G401.6 (cell line): ENCODE measurements around the gene ATAD5.
"Not testable (repeated sequence)": the region's sequence is repeated elsewhere in the genome, so short reads cannot be mapped to it uniquely, and the experiment has no call there.

Source experiments
- FAIRE-seq: peaks from 2 replicates; lab custom pipeline; 2012; peaks lifted over from hg19 to GRCh38; lab: Jason Lieb, UNC

Gene ATAD5

DNA sequence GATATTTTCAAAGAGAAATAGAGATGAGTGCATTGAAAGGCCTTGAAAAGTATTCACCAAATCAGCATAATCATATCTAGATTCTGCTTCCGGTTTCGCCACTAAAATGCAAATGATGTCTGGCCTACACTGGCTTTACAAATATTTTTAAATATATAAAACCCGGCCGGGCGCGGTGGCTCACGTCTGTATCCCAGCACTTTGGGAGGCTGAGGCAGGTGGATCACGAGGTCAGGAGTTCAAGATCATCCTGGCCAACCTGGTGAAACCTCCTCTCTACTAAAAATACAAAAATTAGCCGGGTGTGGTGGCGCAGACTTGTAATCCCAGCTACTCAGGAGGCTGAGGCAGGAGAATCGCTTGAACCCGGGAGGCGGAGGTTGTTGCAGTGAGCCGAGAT lies 8.8 kb upstream of the ATAD5 start:
- not testable (repeated sequence) for FAIRE-seq

DNA sequence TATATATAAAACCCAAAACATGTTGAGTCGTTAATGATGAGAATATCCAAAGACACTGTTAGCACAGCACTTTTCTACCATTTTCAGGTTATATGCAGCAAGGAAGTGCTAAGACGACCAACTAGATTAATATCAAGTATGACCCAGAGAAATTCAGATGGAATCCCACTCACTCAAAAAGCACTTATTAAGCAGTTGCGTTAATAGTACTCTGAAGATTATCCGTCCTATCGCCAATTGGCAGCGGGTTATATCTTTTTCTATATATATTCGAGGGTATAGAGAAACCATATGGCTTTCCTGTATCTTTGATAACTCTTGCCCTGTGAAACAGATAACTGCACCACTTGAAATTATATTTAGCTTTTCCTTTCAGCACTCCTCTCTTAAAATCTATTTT lies 8.3 kb upstream of the ATAD5 start:
- no peak for FAIRE-seq

DNA sequence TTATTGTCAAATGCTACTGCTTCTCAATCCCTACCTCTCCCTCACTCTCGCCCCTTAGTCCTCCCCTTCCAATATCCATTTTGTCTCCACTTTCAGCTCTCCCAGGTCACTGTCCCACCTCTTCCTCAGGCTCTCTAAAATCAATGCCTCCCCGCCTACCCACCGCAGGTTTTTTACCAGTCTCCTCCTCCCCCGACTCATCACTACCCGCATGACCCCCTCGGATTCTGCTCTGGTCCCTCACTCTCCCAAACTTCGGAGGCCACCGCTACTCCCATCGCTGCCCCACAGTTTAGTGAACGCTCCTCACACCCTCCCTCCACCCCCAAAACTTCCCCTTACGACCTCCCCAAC lies 7.8 kb upstream of the ATAD5 start:
- no peak for FAIRE-seq

DNA sequence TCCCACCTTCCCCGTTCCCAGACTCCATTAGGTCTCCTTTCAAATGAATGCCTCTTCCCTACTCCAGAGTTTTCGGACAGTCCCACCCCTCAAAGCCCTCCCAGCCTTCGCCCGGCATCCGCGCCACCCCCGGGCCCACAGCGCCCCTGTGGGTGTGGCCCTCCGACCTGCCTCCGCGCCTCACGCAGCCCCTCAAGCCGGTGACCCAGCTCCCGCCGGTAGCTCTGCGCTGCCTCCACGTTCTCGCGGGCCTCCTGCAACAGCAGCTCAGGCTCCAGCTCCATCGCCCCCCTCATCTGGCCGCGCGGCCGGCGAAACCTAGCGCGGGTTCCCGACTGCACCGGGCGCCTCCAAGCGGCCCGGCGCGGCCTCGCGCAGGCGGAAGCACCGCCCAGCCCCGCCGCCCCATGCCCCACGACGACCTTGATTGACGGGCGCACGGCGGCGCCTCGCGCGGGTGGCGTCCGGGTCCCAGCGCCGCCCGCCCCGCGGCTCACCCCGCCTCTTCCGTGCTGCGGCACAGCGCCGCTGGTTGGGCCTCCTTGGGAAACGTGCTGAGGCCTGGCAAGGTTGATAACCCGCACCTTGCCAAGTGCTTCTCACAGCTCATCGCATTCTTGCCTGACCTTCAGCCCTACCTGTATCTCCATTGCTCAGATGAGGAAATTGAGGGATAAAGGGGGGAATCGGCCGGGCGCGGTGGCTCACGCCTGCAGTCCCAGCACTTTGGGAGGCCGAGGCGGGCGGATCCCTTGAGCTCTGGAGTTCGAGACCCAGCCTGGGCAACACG lies 7.2 kb upstream of the ATAD5 start, which contains the start of gene CRLF3:
TSS of gene CRLF3 (minus strand) at position 337 of the 790 bp plus-strand sequence. CDS start at position 296, 41 bp downstream.
- no peak for FAIRE-seq

DNA sequence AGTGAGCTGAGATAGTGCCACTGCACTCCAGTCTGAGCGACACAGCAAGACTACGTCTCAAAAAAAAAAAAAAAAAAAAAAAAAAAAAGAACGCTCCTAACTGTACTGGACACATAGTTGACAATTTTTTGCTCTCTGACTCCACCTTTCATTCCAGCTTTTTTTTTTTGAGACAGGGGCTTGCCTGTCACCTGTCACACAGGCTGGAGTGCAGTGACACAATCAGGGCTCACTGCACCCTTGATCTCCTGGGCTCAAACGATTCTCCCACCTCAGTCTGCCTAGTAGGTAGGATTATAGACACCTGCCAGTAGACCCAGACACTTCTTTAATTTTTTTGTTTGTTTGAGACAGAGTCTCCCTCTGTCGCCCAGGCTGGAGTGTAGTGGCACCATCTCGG lies 4.7 kb upstream of the ATAD5 start:
- FAIRE-seq, result no peak

DNA sequence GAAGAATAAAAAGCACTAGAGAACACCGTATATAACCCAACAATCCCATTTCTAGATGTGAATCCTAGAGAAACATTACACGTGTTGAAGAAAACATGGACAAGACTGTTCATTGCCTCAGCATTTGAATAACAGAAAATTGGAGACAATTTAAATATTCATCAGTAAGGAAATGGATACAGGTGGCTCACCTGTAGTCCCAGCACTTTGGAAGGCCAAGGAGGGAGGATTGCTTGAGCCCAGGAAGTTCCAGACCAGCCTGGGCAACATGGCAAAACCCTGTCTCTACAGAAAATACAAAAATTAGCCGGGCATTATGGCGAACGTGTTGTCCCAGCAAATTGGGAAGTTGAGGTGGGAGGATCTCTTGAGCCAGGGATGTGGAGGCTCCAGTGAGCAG lies 2.7 kb upstream of the ATAD5 start:
- no peak for FAIRE-seq

DNA sequence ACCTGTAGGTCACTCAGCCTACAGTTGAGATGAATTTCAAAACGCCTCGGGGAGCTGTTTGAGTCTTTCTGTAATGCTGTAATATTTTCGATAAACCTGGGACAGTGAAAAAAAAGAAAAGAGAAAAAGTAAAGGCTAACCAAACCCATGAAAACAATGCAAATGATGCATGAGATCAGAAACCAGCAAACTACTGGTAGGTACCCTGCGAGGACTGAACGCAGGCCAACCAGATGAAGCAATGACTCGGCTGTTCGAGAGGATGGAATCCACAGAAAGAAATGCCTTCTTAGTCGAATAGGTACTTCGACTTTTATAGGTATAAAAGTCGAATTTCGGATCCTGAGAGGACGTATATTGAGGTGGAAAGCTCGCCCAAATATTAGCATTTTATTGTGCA lies 509 bp upstream of the ATAD5 start:
- no peak for FAIRE-seq

DNA sequence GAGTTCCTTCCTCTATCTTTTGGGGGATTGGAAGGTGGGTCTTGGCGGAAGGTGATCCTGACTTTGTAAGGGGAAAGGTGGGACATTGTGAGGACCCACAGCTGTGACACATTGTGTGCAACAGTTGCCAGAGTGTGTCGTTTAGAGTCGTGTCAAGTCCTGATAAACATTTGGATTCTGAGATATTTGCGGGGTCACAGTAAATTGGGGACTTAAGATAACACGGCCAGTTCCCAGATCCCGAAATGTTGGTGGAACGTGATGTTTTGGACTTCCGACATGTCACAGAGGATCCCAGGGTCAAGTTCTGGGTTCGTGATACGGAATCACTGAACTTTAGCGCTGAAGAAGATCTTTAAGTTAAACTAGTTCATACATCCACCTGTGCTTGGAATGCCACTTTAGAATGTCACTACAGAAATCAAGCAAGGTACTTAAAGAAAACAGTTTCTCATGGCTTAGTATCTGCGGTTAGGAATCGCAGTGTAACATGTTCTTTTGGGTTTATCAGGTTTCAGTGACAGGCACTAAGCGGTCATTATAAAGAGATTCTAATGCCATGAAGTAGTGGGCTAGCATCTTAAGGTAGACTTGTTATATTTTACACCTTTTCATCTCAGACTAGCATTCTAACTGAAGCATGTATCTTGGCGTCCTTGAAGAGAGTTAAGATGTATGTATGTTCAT lies 815 bp downstream of the ATAD5 start:
- FAIRE-seq, result no peak

DNA sequence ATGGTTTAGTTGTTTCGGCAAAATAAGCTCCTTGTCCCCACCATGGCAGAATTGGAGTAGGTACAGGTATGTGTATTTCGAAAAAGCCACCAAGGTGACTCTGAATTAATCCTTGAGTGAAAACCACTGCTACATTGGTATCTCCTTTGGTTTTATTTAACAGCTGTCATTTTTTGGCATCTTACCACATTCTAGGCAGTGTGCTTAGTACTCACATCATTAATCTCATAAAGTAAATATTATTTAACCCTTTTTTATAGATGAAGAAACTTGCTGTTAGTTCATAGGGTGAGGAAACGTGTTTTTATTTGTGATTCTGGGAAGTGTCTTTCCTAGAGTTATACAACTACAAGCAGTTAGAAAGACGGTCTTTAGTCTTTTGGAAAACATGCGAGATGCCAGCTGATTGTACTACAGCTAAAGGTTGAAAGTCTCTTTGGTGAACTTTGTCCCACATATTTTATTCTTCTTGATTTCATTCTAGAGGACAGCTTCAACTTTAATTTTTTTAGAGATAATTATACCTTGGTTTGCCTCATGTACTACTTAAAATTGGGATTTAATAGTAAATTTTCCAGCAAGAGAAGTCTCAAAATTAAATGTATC lies 6.5 kb downstream of the ATAD5 start:
- no peak for FAIRE-seq

DNA sequence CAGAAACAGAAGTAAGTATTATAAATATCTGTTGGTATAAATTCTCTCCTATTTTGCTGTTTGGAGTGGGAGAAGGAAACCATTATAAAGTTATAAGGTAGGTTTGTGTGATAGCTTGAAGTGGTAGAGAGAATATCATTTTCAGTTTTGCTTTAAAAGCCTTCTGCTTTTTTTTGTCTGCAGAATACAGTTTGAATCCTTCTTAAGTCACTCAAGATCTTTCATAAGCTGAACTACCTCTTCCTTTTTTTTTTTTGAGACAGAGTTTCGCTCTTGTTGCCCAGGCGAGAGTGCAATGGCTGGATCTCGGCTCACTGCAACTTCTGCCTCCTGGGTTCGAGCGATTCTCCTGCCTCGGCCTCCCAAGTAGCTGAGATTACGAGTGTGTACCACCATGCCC lies 9.0 kb downstream of the ATAD5 start:
- no peak for FAIRE-seq

DNA sequence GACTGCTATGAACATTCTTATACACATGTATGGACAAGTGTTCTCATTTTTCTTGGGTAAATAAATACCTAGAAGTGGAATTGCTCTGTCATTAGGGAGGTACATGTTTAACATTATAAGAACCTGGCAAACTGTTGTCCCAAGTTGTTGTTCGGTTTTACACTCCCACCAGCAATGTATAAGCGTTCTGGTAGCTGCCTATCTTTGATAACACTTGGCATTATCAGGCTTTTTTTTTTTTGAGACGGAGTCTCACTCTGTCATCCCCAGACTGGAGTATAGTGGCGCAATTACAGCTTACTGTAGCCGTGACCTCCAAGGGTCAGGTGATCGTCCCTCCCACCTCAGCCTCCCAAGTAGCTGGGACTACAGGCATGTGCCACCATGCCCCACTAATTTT lies 16.3 kb downstream of the ATAD5 start:
- no peak for FAIRE-seq

DNA sequence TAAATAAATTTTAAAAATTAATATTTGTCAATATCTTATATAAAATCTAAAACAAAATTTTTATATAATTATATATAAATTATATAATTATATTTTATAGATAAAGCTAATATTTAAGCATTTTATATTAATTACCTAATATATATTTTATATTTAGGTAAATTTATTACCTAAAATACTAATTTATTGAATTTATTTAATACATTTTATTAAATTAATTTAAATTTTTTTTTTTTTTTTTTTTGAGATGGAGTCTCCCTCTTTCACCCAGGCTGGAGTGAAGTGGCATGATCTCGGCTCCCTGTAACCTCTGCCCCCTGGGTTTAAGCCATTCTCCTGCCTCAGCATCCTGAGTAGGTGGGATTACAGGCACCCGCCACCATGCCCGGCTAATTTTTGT lies 22.4 kb downstream of the ATAD5 start:
- peak; percentile 97 for FAIRE-seq

DNA sequence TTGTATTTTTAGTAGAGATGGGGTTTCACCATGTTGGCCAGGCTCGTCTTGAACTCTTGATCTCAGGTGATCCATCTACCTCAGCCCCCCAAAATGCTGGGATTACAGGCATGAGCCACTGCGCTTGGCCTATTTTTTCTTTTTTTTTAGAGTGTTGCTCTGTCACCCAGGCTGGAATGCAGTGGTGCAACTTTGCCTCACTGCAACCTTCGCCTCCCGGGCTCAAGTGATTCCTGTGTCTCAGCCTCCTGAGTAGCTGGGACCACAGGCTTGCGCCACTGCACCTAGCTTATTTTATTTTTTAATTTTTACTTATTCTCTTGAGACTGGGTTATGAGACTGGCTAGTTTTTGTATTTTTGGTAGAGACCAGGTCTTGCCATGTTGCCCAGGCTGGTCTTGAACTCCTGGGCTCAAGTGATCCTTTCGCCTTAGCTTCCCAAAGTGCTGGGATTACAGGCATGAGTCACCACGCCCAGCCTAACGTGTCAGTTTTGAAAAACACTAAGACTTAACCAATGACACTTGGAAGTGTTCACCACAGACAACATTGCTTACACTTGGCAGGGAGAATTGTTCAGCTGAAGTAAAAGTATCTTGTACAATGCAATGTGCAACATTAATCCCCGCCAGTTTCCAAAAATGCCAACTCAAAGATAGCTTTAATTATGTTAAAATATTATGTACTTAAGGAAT lies 26.9 kb downstream of the ATAD5 start:
- FAIRE-seq, result no peak

DNA sequence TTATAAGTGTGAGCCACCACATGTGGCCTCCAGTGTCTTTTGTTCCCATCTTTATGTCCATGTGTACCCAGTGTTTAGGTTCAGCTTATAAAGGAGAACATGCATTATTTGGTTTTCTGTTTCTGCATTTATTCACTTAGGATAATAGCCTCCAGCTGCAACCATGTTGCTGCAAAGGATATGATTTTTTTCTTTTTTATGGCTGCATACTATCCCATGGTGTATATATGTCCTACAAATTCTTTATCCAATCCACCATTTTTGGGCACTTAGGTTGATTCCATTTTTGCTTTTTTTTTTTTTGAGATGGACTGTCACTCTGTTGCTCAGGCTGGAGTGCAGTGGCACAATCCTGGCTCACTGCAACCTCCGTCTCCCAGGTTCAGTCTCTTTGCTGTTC lies 32.9 kb downstream of the ATAD5 start:
- FAIRE-seq, result no peak

DNA sequence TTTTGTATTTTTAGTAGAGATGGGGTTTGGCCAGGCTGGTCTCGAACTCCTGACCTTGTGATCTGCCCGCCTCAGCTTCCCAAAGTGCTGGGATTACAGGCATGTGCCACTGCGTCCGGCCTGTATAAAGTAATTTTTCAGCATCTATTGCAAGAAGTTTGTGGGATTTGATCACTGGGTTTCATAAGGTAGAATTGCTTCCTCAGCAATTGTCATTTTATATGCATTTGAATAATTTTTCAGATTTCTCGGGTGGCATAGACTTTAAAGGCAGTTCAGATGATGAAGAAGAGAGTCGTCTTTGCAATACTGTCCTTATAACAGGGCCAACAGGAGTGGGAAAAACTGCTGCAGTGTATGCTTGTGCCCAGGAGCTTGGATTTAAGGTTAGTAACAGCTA lies 37.2 kb downstream of the ATAD5 start:
- no peak for FAIRE-seq

DNA sequence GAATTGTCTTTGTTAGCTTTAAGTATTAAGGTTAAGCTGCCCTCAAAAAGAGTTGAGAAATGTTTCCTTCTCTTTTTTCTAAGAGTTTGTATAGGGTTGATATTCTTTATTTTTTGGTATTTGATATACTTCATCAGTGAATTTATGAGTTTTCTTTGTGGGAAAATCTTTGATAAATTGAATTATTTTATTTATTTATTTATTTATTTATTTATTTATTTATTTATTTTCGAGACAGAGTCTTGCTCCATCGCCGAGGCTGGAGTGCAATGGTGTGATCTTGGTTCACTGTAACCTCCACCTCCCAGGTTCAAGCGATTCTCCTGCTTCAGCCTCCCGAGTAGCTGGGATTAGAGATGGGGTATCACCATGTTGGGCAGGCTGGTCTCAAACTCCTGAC lies 54.4 kb downstream of the ATAD5 start:
- FAIRE-seq, result no peak

DNA sequence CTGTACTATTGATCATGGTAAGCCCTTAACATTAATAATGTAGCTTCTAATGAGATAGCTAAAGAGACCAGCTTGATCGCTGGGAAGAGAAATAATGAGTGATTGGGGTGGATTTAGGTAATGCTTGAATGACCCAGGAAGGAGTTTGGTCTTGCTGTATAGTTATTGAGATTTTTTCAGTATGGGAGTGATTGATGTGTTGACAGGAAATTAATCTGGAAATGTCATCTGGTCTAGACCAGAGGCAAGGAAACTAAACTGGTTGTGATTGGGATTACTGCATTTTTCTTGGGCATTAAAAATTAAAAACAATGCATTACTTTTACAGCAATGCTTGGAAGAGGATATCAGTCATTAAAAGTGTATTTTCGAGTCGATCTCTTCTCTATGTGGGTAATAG lies 62.5 kb downstream of the ATAD5 start:
- FAIRE-seq, result no peak

DNA sequence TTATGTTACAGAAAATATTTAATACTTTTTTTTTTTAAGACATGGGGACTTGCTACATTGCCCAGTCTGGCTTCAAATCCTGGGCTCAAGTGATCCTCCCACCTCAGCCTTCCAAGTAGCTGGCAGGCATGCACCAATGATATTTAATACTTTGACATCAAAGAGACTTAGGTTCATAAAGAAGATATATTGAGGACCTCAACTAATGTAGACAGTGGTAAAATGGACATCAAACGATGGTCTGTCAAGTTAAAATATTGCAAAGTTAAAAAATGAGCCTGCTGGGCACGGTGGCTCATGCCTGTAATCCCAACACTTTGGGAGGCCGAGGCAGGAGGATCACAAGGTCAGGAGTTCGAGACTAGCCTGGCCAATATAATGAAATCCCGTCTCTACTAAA lies 65.5 kb downstream of the ATAD5 start:
- no peak for FAIRE-seq

DNA sequence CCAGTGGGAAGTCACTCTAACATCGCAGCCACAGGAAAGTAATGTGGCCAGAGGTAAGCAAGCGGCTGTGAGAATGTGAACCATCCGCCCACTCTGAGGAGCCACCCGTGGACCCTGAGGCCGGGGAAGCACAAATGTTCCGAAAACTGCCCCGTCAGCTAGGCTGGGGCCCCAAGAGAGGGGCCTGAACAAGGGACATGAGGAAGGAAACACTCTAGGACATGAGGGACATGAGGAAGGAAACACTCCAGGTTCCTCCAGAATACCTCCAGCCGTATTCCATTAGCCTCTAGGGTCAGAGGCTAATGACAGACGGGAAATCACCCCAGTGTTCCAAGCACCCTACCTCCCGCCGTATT lies 74.0 kb downstream of the ATAD5 start:
- no peak for FAIRE-seq

DNA sequence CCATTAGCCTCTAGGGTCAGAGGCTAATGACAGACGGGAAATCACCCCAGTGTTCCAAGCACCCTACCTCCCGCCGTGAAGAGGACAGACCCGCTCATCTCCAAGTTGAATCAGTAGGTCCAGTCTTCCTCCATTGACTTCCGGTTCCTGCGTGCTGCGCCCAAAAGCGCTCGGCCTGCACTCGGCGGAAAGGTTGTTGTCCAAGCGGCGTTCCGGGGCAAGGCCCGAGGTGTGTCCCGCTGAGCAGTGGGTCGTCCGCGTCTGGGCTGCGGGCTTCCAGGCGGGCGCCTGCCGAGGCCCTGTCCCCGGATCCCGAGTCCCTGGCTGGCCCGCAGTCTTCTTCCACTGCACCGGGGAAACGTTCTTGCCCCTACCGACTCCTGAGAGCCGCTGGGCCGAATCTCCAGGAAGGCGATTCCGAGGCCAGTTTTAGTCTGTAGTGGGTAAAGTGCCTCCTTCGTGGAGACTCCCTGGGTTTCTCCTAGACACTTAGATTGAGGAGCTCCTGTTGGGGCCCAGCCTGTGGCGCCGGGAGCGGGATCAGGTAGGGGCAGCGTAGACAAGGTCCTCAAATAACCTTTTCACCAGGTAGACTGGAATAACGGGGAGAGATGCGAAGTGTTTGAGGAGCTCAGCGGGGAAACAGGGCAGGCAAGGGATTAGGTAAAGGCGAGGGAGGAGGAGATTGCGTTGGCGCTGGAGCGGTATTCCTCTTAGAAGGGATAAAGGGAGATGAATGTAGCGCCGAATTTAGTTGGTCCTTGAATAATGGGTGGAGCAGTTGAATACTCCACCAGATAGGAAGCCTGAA lies 74.5 kb downstream of the ATAD5 start, which contains the start of gene TEFM:
TSS of gene TEFM (minus strand) at position 138 of the 811 bp plus-strand sequence. CDS start at position 98, 40 bp downstream.
- no peak for FAIRE-seq

DNA sequence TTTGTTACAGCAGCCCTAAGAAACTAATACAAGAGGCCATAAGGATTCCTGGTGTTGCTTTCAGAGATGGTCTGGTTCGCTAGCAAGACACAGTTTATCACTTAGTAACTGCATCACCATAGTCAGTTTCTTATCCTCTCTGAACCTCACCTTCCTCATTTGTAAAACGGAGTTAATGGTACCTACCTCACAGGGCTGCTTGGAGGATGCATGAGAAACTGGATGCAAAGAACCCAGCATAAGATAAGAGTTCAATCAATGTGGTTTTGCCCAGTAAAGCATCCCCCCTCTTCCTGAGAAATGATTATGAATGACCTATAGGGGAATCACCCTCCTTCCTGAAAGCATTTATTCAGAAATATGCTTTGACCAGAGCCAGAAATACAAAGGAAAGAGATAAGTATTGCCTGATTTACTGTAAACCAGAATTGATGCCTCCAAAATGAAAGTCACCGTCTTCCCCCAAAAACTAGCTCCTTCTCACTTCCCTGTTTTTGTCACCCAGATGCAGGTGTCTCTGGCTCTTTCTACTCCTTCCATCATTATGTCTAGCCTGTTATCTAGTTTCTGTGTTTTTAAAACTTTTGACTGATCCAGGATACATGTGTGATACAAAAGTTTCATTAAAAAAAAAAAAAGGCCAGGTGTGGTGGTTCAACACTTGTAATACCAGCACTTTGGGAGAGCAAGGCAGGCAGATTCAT lies 77.1 kb downstream of the ATAD5 start:
- FAIRE-seq, result no peak
